DMS114 treated with DMSO at 0.1 percent for 48 hours (cell line): Measurements from ENCODE around the gene KHDC1L.
"Not testable (repeated sequence)": the region's sequence is repeated elsewhere in the genome, so short reads cannot be mapped to it uniquely, and the experiment has no call there.

Experiments
- DNase-seq: peaks from one replicate; lab custom pipeline; 2025; ENCODE audit not compliant: unreplicated experiment; lab: John Stamatoyannopoulos, UW

The KHDC1L gene

GRCh38 chr6:73207221-73207837 is 18.0 kb downstream of the KHDC1L start:
- no peak for DNase-seq

- no peak for DNase-seq
Measured at GRCh38 chr6:73204252-73204651, 21.0 kb downstream of the KHDC1L start.

GRCh38 chr6:73203098-73203497 is 22.2 kb downstream of the KHDC1L start:
- DNase-seq, result no peak

GRCh38 chr6:73200735-73201134 is 24.6 kb downstream of the KHDC1L start:
- DNase-seq, result no peak

GRCh38 chr6:73200247-73200646 is 25.0 kb downstream of the KHDC1L start:
- no peak for DNase-seq

- no peak for DNase-seq
Measured at GRCh38 chr6:73194744-73195143, 30.6 kb downstream of the KHDC1L start.

- not testable (repeated sequence) for DNase-seq
Measured at GRCh38 chr6:73193302-73193701, 32.0 kb downstream of the KHDC1L start.

- no peak for DNase-seq
Measured at GRCh38 chr6:73182021-73182607, 43.2 kb downstream of the KHDC1L start.

- peak; percentile 57 for DNase-seq
Measured at GRCh38 chr6:73180763-73181619, 44.3 kb downstream of the KHDC1L start.

- no peak for DNase-seq
Measured at GRCh38 chr6:73180076-73180738, 45.1 kb downstream of the KHDC1L start.

- no peak for DNase-seq
Measured at GRCh38 chr6:73177221-73177944, 47.9 kb downstream of the KHDC1L start.

GRCh38 chr6:73176057-73176456 is 49.2 kb downstream of the KHDC1L start:
- DNase-seq, result no peak

GRCh38 chr6:73174646-73175045 is 50.6 kb downstream of the KHDC1L start:
- no peak for DNase-seq
